ENCODE data around the gene LRP1B.

DNA sequence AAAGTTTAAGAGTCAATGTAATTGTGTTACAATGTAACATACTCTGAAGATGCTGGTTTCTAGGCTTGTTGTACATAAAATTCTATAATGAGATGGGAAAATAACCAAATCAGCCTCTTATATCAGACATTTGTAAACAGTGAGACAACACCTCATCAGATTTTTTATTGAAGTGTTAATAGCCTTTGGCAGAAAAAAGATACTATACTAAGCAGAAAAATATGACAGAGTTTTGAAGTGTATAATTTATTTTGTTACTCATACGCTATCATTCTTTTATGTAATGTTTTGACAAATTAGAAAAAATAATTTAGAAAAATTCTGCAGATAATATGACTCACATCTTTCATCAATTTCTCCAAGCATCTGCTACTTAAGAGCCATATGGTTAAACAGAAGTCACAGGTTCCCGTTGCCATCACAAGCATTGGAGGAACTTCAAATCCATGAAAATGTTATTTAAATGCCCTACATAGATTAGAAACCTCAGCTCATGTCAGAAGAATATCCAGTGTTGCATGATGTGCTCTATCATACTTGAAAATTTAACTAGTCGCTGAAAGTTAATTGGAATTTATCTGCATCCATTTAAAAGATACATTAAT lies 535.4 kb downstream of the LRP1B start:
- TF ChIP-seq, protein P1, sequence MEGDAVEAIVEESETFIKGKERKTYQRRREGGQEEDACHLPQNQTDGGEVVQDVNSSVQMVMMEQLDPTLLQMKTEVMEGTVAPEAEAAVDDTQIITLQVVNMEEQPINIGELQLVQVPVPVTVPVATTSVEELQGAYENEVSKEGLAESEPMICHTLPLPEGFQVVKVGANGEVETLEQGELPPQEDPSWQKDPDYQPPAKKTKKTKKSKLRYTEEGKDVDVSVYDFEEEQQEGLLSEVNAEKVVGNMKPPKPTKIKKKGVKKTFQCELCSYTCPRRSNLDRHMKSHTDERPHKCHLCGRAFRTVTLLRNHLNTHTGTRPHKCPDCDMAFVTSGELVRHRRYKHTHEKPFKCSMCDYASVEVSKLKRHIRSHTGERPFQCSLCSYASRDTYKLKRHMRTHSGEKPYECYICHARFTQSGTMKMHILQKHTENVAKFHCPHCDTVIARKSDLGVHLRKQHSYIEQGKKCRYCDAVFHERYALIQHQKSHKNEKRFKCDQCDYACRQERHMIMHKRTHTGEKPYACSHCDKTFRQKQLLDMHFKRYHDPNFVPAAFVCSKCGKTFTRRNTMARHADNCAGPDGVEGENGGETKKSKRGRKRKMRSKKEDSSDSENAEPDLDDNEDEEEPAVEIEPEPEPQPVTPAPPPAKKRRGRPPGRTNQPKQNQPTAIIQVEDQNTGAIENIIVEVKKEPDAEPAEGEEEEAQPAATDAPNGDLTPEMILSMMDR (IDR thresholded peaks at IDR 0.05) = no peak
- TF ChIP-seq POLR2A (IDR thresholded peaks at IDR 0.05) = no peak

All from Peyer's patch (tissue), 4 donors.